CD14-positive monocyte (primary cell): ENCODE measurements around the gene LTB4R. TPM values are rescaled to one million over a fixed set of nuclear protein-coding genes. Genes with fewer than 3 reads are reported as not detected.

ENCODE experiments used
- DNase-seq, 3 donors: peaks; one replicate each; pipeline ENCODE4 v3.0.0-alpha.2; 2011 to 2022
- H2AFZ ChIP-seq: 2 replicates; pipeline ENCODE4 v1.6.0; 2012; ENCODE audit warnings: mild to moderate bottlenecking, low read depth, low read length, inconsistent platforms; ENCODE audit not compliant: insufficient read depth, poor library complexity, severe bottlenecking
- H3K27ac ChIP-seq, 2 donors: 1 replicate in 1 of 2; 2 replicates in 1 of 2; pipeline ENCODE4 v1.5.1; 2012 to 2013; ENCODE audit warnings: low read length in 2 of 2, control low read depth in 1 of 2, inconsistent platforms in 1 of 2, low read depth in 1 of 2, mild to moderate bottlenecking in 1 of 2
- H3K27me3 ChIP-seq, 2 donors: one replicate each; pipeline versions ENCODE4 v1.6.0 to v1.6.1; 2011 to 2013; ENCODE audit warnings: low read length in 2 of 2; ENCODE audit not compliant: control insufficient read depth in 2 of 2, insufficient read depth in 2 of 2
- H3K36me3 ChIP-seq, 2 donors: replicated peaks in 1 of 2; 1 replicate in 1 of 2; 2 replicates in 1 of 2; pipeline versions ENCODE4 v1.5.1 to v1.6.1; 2012 to 2013; ENCODE audit warnings: low read length in 2 of 2, control low read depth in 1 of 2, inconsistent platforms in 1 of 2, mild to moderate bottlenecking in 1 of 2; ENCODE audit not compliant: insufficient read depth in 2 of 2, control insufficient read depth in 1 of 2
- H3K4me1 ChIP-seq, 2 donors: 1 replicate in 1 of 2; 2 replicates in 1 of 2; pipeline versions ENCODE4 v1.5.1 to v1.6.1; 2012 to 2013; ENCODE audit warnings: low read length in 2 of 2, control low read depth in 1 of 2, inconsistent platforms in 1 of 2, mild to moderate bottlenecking in 1 of 2, moderate library complexity in 1 of 2; ENCODE audit not compliant: insufficient read depth in 2 of 2, control insufficient read depth in 1 of 2
- H3K4me2 ChIP-seq: replicated peaks from 2 replicates; pipeline ENCODE3; 2012; ENCODE audit warnings: low read length, moderate library complexity, mild to moderate bottlenecking; ENCODE audit not compliant: poor library complexity, severe bottlenecking; ENCODE audit errors: extremely low read depth
- H3K4me3 ChIP-seq, 3 experiments: fragments of 200-600 bp in 1 of 3; sonication (generic) in 1 of 3; replicated peaks in 1 of 3; 1 replicate in 2 of 3; 2 replicates in 1 of 3; pipeline ENCODE4 v1.5.1; 2011 to 2013; ENCODE audit warnings: low read length in 3 of 3, mild to moderate bottlenecking in 3 of 3, control low read depth in 2 of 3, low read depth in 2 of 3, inconsistent platforms in 1 of 3, moderate library complexity in 1 of 3
- H3K79me2 ChIP-seq: 2 replicates; pipeline ENCODE4 v1.6.0; 2012; ENCODE audit warnings: mild to moderate bottlenecking, control low read depth, inconsistent platforms, low read length, moderate library complexity; ENCODE audit not compliant: insufficient read depth
- H3K9ac ChIP-seq: 2 replicates; pipeline ENCODE4 v1.6.0; 2017; ENCODE audit warnings: low read length, mild to moderate bottlenecking; ENCODE audit not compliant: insufficient read depth, poor library complexity, severe bottlenecking
- H3K9me3 ChIP-seq, 2 donors: replicated peaks in 1 of 2; 1 replicate in 1 of 2; 2 replicates in 1 of 2; pipeline versions ENCODE4 v1.5.1 to v1.6.1; 2012 to 2013; ENCODE audit warnings: low read length in 2 of 2, control low read depth in 1 of 2; ENCODE audit not compliant: control insufficient read depth in 1 of 2, insufficient read depth in 1 of 2
- H4K20me1 ChIP-seq: 2 replicates; pipeline ENCODE4 v1.6.0; 2012; ENCODE audit warnings: mild to moderate bottlenecking, low read length, control low read depth, moderate library complexity; ENCODE audit not compliant: insufficient read depth
- H3K27ac Mint-ChIP-seq, 7 donors: one replicate each; pipeline ENCODE4 v1.8.0; 2020; ENCODE audit warnings: mild to moderate bottlenecking in 7 of 7, mixed read lengths in 7 of 7, moderate library complexity in 6 of 7, inconsistent platforms in 2 of 7
- H3K27me3 Mint-ChIP-seq, 3 donors: one replicate each; pipeline ENCODE4 v1.8.0; 2021 to 2022; ENCODE audit warnings: low read depth in 3 of 3, mild to moderate bottlenecking in 3 of 3, mixed read lengths in 3 of 3, moderate library complexity in 3 of 3, inconsistent platforms in 1 of 3
- H3K36me3 Mint-ChIP-seq, 2 donors: one replicate each; pipeline ENCODE4 v1.8.0; 2020; ENCODE audit warnings: mixed read lengths in 2 of 2, inconsistent platforms in 1 of 2, mild to moderate bottlenecking in 1 of 2
- H3K4me1 Mint-ChIP-seq: one replicate; pipeline ENCODE4 v1.8.0; 2020; ENCODE audit warnings: mild to moderate bottlenecking, mixed read lengths
- H3K4me3 Mint-ChIP-seq, 2 donors: one replicate each; pipeline ENCODE4 v1.8.0; 2020; ENCODE audit warnings: mild to moderate bottlenecking in 2 of 2, mixed read lengths in 2 of 2, moderate library complexity in 1 of 2
- H3K9me3 Mint-ChIP-seq, 7 donors: one replicate each; pipeline ENCODE4 v1.8.0; 2020 to 2022; ENCODE audit warnings: mixed read lengths in 7 of 7, mild to moderate bottlenecking in 6 of 7, moderate library complexity in 6 of 7, inconsistent platforms in 2 of 7
- WGBS: methylation state at CpG from one replicate; pipeline ENCODE4 v1.1.5; 2013; ENCODE audit warnings: missing lambda C conversion rate; ENCODE audit not compliant: insufficient coverage; 5-methylcytosine and 5-hydroxymethylcytosine counted together
- intact Hi-C, 2 donors: fragments of 100-400 bp; cut with micrococcal nuclease; formaldehyde crosslinking; loops; one replicate each; pipeline versions ENCODE4 v1.15.0 to v1.15.1; 2023
- polyA plus RNA-seq, 3 donors: library from polyadenylated mRNA; depleted of rRNA in 1 of 3; unstranded in 2 of 3; stranded (reverse) in 1 of 3; fragments of 300-500 nt in 2 of 3; fragments of >200 nt in 1 of 3; fragmentation: Illumina TruSeq in 2 of 3; gene quantifications; 1 replicate in 2 of 3; 2 replicates in 1 of 3; pipeline ENCODE4 v1.2.3, GENCODE V29; 2012 to 2021
- TF ChIP-seq, protein P1 (sequence below): fragments of 200-600 bp; IDR thresholded peaks from one replicate; pipeline ENCODE4 v1.8.0; 2022; ENCODE audit warnings: antibody characterized with exemption, mild to moderate bottlenecking

The LTB4R gene
- polyA plus RNA-seq, 3 donors: 51.5 to 98.5 (median 87.3) TPM

DNA sequence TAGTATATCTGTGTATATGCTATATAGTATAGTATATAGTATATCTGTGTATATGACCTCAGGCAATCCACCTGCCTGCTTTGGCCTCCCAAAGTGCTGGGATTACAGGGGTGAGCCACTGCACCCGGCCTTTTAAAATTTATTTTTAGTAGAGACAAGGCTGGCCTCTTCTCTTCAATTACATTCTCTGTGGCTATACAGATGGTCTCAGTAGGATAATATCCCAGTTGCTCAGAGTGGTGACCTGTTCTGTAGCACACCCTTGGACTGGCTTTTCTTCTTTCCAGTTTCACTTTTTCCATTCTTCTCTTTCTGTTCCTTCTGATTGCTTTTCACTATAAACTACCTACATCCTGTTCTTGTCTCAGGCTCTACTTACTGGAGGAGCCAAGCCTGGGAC, 53.5 kb downstream of the LTB4R start:
- H3K4me3 Mint-ChIP-seq: peak overlapping the region in 1 of 2 donors; percentile 89

DNA sequence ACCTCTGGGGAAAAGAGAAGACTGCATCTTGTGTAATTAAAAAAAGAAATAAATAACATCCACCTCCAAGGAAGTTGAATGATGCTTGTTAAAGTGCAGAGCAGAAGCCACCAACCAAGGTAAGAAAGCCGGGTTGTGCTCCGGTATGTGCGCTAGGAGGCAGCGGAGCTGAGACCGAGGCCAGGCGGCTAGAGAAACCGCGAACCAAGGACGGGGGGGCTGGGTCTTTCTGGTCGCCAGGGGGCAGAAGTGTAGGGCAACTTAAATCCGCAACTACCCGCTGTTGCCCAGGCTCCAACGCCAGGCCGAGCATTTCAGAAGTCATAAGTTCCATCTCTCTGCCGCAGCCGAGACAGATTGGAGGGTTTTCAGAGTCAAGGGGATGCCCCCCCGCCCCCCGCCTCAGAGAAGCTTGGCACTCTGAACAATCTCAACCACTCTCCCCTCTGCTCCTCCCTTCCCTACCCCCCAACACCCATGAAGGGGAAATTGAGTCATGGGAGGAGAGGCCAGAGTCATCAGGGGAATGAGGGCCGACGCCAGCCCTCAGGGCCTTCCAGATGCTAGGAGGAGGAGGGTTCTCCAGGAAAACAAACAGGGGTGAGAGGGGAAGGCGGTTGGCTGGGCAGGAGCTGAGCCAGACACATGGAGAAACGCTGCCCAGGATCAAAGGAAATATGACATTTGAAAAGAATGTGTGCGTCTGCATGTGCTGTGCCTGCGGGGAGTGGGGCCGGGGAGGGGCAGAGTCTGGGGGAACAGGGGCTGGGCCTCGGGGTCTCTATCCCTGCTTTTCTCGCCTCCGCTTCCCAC, 54.5 kb downstream of the LTB4R start:
- peaks cover 41 to 54% of the 10 kb centered on the region in 2 donors for H3K27me3 ChIP-seq
- TF ChIP-seq, protein P1, sequence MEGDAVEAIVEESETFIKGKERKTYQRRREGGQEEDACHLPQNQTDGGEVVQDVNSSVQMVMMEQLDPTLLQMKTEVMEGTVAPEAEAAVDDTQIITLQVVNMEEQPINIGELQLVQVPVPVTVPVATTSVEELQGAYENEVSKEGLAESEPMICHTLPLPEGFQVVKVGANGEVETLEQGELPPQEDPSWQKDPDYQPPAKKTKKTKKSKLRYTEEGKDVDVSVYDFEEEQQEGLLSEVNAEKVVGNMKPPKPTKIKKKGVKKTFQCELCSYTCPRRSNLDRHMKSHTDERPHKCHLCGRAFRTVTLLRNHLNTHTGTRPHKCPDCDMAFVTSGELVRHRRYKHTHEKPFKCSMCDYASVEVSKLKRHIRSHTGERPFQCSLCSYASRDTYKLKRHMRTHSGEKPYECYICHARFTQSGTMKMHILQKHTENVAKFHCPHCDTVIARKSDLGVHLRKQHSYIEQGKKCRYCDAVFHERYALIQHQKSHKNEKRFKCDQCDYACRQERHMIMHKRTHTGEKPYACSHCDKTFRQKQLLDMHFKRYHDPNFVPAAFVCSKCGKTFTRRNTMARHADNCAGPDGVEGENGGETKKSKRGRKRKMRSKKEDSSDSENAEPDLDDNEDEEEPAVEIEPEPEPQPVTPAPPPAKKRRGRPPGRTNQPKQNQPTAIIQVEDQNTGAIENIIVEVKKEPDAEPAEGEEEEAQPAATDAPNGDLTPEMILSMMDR: peak; percentile 76
- DNase-seq: peak; percentile 59 to 75 (median 72)
- H3K27ac ChIP-seq: no peak overlapping the region
- Mint-ChIP-seq H3K4me1 (peaks cover 36% of the 10 kb centered on the region), H3K4me3 (peak overlapping the region; percentile 71 to 89), H3K9me3 (peaks cover 0 to 22% (median 10%) of the 10 kb centered on the region in 7 donors), H3K27ac (peak overlapping the region in 1 of 7 donors; percentile 36), H3K36me3 (peaks cover 3 to 21% of the 10 kb centered on the region in 2 donors), H3K27me3 (peaks cover 47 to 60% (median 52%) of the 10 kb centered on the region in 3 donors)
- no peaks in the 10 kb centered on the region for H3K36me3 ChIP-seq
- intact Hi-C loops: no loop called here
- 10% methylated on average over 17 of the region's 28 CpGs for WGBS
- H3K9me3 ChIP-seq: peaks cover 0 to 18% of the 10 kb centered on the region in 2 donors
- no peak overlapping the region for H3K9ac ChIP-seq
- no peak overlapping the region for H2AFZ ChIP-seq
- no peaks in the 10 kb centered on the region for H4K20me1 ChIP-seq
- no peaks in the 10 kb centered on the region for H3K79me2 ChIP-seq
- peaks cover 29 to 32% of the 10 kb centered on the region in 2 donors for H3K4me1 ChIP-seq
- peak overlapping the region; percentile 70 for H3K4me2 ChIP-seq
- peak overlapping the region in 1 of 3 experiments; percentile 65 for H3K4me3 ChIP-seq

More for the DNA sequence above, 53.5 kb downstream of the LTB4R start:
- Histone ChIP-seq H3K27me3 (peaks cover 41 to 50% of the 10 kb centered on the region in 2 donors), H3K4me3 (no peak overlapping the region), H3K9me3 (peaks cover 0 to 18% of the 10 kb centered on the region in 2 donors), H3K4me2 (no peak overlapping the region), H2AFZ (no peak overlapping the region), H3K27ac (no peak overlapping the region), H3K9ac (no peak overlapping the region), H3K36me3 (no peaks in the 10 kb centered on the region), H3K79me2 (no peaks in the 10 kb centered on the region), H3K4me1 (peaks cover 29 to 32% of the 10 kb centered on the region in 2 donors), H4K20me1 (no peaks in the 10 kb centered on the region)
- TF ChIP-seq, protein P1: no peak
- Mint-ChIP-seq H3K36me3 (peaks cover 3 to 21% of the 10 kb centered on the region in 2 donors), H3K9me3 (peaks cover 0 to 22% (median 10%) of the 10 kb centered on the region in 7 donors), H3K27ac (no peak overlapping the region), H3K4me1 (peaks cover 36% of the 10 kb centered on the region), H3K27me3 (peaks cover 43 to 52% (median 50%) of the 10 kb centered on the region in 3 donors)
- DNase-seq: no peak
- intact Hi-C loops: no loop called here
- WGBS: no CpG with 5 or more reads among the region's 1 CpG
